Measurements from ENCODE around the gene CASQ1.
A peak's percentile ranks its signal among the peaks of the same experiment; 100 is the strongest.

CASQ1 gene

DNA sequence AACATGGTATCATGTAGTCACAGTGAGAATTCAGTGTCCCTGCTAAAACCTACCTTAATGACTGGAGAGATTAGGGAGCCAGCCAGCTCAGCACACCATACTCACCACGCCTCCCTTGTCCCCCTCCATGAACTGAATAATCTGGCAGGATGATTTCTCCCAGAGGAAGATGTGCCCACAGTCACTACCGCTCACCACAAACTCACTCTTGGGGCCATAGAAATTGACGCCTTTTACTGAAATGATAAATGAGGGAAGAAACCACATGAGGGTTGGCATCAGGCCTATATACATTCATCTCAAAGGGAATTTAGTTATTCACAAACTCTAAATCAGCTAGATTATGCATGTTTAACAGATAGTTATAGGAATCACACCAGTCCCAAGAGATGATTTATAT is 32.2 kb downstream of the CASQ1 start:
- H3K9me3 Mint-ChIP-seq, result no peaks in the 10 kb centered on the region
- no peaks in the 10 kb centered on the region for H3K27me3 Mint-ChIP-seq
- H3K4me1 Mint-ChIP-seq, result no peaks in the 10 kb centered on the region
- ATAC-seq, result no peak
- no peak overlapping the region for H3K27ac Mint-ChIP-seq
- no peak overlapping the region for H3K4me3 Mint-ChIP-seq
- peaks cover 49% of the 10 kb centered on the region for H3K36me3 Mint-ChIP-seq

DNA sequence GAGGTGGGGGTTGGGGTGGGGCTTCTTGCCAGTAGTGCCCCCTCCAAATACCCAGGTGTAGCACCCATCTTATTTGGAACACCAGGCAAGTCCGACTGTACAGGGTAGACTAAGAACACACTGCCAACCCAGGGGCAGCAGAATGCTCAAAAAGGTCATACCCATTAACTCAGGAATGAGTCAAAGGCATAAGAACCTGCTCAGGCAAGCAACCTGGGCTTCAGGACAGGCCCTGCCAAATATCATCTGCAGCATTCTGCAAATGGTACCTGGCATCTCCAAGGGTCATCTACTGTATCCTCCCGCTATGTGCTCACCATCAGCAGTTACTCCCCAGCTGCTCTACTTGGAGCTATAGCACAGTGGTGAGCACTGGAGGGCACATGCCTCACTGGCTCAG is 34.2 kb downstream of the CASQ1 start:
- no peak for ATAC-seq
- no peaks in the 10 kb centered on the region for H3K27me3 Mint-ChIP-seq
- H3K27ac Mint-ChIP-seq, result no peak overlapping the region
- H3K4me1 Mint-ChIP-seq, result no peaks in the 10 kb centered on the region
- H3K9me3 Mint-ChIP-seq, result no peaks in the 10 kb centered on the region
- no peak overlapping the region for H3K4me3 Mint-ChIP-seq
- peaks cover 56% of the 10 kb centered on the region for H3K36me3 Mint-ChIP-seq

DNA sequence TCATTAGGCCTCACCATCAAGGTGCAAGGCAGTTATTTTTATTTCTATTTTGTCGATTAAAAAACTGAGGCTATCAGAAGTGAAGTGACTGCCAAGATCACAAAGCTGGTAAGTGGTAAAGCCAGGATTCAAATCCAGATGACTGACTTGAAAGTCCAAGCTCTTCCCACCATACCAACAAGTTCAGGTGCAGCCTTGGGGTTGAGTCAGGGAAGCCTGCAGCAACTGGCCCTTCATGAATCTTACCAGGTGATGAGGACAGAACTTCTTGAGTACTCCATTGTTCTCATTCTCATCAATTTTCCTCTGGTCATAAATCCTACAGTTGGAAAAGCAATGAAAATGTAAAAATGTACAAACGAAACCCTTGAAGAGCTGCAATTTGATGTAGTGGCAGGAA is 35.0 kb downstream of the CASQ1 start:
- H3K9me3 Mint-ChIP-seq, result no peaks in the 10 kb centered on the region
- H3K27ac Mint-ChIP-seq, result no peak overlapping the region
- H3K27me3 Mint-ChIP-seq, result no peaks in the 10 kb centered on the region
- H3K4me3 Mint-ChIP-seq, result no peak overlapping the region
- H3K4me1 Mint-ChIP-seq, result no peaks in the 10 kb centered on the region
- no peak for ATAC-seq
- peaks cover 57% of the 10 kb centered on the region for H3K36me3 Mint-ChIP-seq

DNA sequence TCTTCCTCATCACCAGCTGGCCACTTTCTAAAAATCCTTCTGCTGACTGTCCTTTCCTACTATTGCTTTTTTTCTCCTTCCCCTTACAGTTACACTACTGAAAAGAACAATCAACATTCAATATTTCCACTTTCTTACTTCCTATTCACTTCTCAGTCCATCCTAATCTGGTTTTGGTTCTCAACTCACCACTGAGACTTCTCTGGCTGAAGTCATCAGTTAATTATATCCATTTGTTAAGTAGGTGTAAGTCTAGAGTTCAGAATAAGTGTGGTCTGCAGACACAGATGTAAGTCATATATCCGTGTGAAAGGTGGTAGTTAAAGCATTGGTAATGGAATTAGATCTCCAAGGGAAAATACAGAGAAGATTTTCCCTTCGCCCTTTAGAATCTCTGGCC is 36.2 kb downstream of the CASQ1 start:
- no peaks in the 10 kb centered on the region for H3K4me1 Mint-ChIP-seq
- ATAC-seq, result no peak
- no peaks in the 10 kb centered on the region for H3K27me3 Mint-ChIP-seq
- no peak overlapping the region for H3K4me3 Mint-ChIP-seq
- no peak overlapping the region for H3K27ac Mint-ChIP-seq
- peaks cover 62% of the 10 kb centered on the region for H3K36me3 Mint-ChIP-seq
- no peaks in the 10 kb centered on the region for H3K9me3 Mint-ChIP-seq

DNA sequence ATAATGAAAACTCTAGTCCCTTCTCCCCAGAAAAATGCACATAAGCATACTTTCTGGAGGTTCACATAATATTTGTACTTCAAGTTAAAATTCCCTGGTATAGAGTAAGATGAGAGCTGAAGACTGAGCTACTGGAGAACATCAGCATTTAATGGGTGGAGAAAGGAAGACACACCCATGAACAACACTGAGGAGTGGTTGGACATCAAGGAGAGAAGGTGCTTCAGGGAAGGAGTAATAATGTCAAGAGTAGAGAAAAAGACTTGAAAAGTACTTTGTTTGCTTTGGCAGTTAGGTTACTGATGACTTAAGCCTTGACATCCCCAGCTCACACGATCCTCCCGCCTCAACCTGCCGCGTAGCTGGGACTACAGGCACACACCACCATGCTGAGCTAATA is 36.7 kb downstream of the CASQ1 start:
- Mint-ChIP-seq H3K27ac (no peak overlapping the region), H3K9me3 (no peaks in the 10 kb centered on the region), H3K36me3 (peaks cover 62% of the 10 kb centered on the region), H3K4me1 (no peaks in the 10 kb centered on the region), H3K4me3 (no peak overlapping the region), H3K27me3 (no peaks in the 10 kb centered on the region)
- ATAC-seq, result no peak

DNA sequence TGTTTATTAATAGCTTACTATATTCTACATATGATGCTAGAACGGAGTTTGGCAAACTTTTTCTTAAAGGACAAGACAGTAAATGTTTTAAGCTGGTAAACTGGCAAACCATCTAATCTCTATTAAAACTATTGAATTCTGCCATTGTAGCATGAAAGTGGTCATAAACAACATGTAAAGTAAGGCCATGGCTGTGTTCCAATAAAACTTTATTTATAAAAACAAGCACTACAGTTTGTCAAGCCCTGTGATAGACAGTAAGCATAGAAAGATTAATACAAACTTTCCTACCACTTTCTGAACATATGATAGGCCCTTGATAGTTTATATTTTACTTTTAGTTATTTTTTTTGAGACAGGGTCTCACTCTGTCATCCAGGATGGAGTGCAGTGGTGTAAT is 37.2 kb downstream of the CASQ1 start:
- Mint-ChIP-seq H3K4me1 (no peaks in the 10 kb centered on the region), H3K27ac (no peak overlapping the region), H3K9me3 (no peaks in the 10 kb centered on the region), H3K4me3 (no peak overlapping the region), H3K27me3 (no peaks in the 10 kb centered on the region), H3K36me3 (peaks cover 57% of the 10 kb centered on the region)
- ATAC-seq, result no peak

DNA sequence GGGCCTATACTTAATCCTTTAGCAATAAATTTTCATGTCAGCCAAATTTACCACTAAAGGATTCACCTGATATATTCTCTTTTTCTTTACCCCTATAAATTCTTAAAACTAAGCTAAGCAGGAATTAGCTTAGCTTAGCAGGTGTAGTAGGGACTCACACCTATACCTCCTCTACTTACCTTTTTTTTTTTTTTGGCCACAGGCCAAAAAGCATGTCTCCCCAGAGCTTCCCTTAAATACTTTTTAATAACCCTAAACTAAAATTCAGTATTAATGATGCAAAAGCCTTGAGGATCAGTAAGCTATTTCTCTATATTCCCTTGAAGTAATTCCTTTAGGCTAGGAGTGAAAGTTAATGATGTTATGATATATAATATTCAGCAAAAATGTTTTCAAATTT is 38.1 kb downstream of the CASQ1 start:
- peak overlapping the region; percentile 22 for H3K27ac Mint-ChIP-seq
- no peaks in the 10 kb centered on the region for H3K4me1 Mint-ChIP-seq
- H3K36me3 Mint-ChIP-seq, result peaks cover 52% of the 10 kb centered on the region
- H3K4me3 Mint-ChIP-seq, result no peak overlapping the region
- no peak for ATAC-seq
- H3K9me3 Mint-ChIP-seq, result no peaks in the 10 kb centered on the region
- H3K27me3 Mint-ChIP-seq, result no peaks in the 10 kb centered on the region

DNA sequence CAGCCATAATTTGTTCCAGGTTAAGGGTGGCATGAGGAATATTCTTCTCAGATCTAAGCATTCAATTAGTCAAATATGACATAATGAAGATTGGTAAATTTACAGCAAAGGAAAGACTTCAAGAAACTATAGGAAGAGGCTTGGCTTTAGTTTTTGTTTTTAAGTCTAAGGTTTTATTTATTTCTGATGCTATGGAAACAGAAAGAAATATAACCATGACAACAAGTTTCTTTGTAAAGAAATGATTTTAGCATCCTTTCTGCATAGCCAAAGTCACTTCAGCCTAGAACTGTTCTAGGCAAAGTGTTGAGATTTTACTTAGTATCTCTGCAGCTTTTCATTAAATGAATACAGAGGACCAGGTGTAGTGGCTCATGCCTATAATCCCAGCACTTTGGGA is 42.5 kb downstream of the CASQ1 start:
- H3K4me1 Mint-ChIP-seq, result peaks cover 20% of the 10 kb centered on the region
- H3K36me3 Mint-ChIP-seq, result peaks cover 52% of the 10 kb centered on the region
- ATAC-seq, result no peak
- H3K27me3 Mint-ChIP-seq, result no peaks in the 10 kb centered on the region
- H3K4me3 Mint-ChIP-seq, result no peak overlapping the region
- H3K9me3 Mint-ChIP-seq, result no peaks in the 10 kb centered on the region
- H3K27ac Mint-ChIP-seq, result no peak overlapping the region

DNA sequence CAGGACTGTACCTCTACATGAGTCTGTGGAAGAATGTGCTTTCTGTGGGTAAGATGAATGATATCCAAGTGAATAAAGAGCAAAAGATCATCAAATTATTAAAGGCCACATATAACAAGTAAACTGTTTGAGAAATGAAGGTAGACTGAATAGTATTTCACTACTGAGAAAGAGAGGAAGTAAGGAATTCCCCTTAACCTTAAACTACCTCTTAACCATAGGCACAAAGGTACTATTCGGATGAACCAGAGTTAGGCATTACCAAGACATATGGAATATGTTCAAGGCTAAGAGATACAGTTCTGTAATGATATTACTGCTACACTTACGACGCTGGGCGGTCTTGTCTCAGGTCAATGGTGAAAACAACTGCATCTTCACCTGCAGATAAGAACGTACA is 46.4 kb downstream of the CASQ1 start:
- peaks cover 50% of the 10 kb centered on the region for H3K36me3 Mint-ChIP-seq
- H3K4me1 Mint-ChIP-seq, result peaks cover 31% of the 10 kb centered on the region
- no peak overlapping the region for H3K4me3 Mint-ChIP-seq
- H3K27me3 Mint-ChIP-seq, result no peaks in the 10 kb centered on the region
- peak overlapping the region; percentile 49 for H3K27ac Mint-ChIP-seq
- ATAC-seq, result peak; percentile 81
- no peaks in the 10 kb centered on the region for H3K9me3 Mint-ChIP-seq

DNA sequence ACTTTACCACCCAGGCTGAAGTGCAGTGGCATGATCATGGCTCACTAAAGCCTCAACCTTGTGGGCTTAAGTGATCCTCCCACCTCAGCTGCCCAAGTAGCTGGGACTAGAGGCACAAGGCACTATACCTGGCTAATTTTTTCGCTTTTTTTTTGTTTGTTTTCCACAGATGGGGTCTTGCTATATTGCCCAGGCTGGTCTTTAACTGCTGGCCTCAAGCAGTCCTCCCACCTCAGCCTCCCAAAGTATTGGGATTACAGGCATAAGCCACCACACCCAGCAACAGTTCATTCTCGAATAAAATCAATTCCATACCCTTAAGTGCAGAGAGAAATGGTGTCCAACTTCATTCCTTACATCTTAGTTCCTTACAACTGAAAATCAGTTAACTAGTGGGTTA is 47.2 kb downstream of the CASQ1 start:
- Mint-ChIP-seq H3K27ac (peak overlapping the region; percentile 49), H3K4me3 (no peak overlapping the region)

DNA sequence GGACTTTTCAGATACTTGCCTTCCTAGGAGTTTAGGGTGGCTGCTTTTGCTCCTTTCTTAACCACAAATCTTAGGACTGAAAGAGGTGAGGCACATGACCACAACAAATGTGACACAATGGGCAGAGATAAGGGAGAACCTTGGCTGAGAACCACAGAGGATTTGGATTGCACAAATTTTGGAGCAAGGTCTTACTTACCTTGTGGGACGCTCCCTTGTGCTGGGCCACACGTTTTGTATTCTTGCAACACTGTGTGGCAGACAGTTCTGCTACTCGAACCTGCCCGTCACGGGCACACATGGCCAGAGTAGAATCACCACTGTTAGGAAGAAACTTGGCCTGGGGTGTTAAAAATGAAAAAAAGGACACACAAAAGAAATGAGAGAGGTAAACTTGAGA is 48.0 kb downstream of the CASQ1 start:
- H3K27ac Mint-ChIP-seq, result peak overlapping the region; percentile 44
- H3K4me3 Mint-ChIP-seq, result no peak overlapping the region
- no peak for ATAC-seq
- no peaks in the 10 kb centered on the region for H3K27me3 Mint-ChIP-seq
- no peaks in the 10 kb centered on the region for H3K9me3 Mint-ChIP-seq
- peaks cover 52% of the 10 kb centered on the region for H3K36me3 Mint-ChIP-seq
- H3K4me1 Mint-ChIP-seq, result peaks cover 31% of the 10 kb centered on the region

More for the DNA sequence above, 47.2 kb downstream of the CASQ1 start:
- Mint-ChIP-seq H3K36me3 (peaks cover 51% of the 10 kb centered on the region), H3K9me3 (no peaks in the 10 kb centered on the region), H3K4me1 (peaks cover 31% of the 10 kb centered on the region), H3K27me3 (no peaks in the 10 kb centered on the region)
- ATAC-seq, result no peak

DNA sequence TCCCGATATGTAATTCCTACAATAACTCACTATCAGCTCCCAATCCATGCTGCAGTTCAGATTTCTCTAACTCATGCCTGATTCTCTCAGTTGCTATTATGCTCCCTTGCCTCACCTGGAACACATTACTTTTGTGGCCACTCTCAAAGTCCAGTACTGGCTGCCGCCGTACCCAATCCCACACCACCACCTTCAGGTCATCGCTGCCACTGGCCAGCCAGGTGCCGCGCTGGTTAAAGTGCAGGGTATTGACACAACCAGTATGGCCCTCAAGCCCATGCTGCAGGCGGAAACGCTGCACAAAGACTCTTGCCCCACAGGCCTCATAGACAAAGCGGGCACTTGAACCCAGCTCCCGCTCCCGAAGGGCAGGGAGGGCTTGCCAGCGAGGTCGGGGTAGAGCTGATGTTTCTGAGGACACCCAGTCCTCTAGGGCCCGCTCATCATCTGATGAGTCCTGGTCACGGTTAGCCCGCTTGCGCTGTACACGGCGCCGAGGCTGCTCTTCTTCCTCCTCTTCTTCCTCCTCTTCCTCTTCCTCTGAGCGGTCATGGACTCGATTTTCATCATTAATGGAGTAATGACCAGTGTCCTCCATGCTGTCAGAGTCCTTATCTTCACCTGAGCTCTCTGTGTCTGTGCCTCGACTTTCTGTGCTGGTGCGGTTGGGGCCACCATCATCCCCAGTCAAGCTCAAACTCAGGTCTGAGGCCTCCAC is 49.4 kb downstream of the CASQ1 start:
- ATAC-seq, result no peak
- Mint-ChIP-seq H3K27me3 (no peaks in the 10 kb centered on the region), H3K9me3 (no peaks in the 10 kb centered on the region), H3K4me3 (no peak overlapping the region), H3K36me3 (peaks cover 50% of the 10 kb centered on the region), H3K27ac (no peak overlapping the region), H3K4me1 (peaks cover 32% of the 10 kb centered on the region)

DNA sequence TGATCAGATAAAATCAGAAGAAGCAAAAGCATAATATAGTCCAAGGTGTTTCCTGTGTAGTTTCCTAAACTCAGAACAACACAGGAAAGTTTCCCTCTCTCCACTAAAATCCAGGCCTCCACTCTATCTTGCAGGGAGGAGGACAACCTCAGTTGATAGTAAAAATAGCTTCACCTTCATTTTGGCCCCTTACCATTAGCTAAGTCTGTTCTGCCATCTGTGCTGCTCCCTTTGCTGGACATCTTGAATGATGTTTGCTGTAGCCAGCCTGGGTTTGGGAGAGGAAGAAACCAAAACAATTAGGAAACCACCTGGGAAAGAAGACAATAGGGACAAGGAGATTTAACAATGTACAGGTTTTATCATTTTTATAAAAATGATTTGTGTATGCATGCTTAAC is 53.4 kb downstream of the CASQ1 start:
- ATAC-seq, result no peak
- H3K4me1 Mint-ChIP-seq, result peaks cover 21% of the 10 kb centered on the region
- H3K4me3 Mint-ChIP-seq, result no peak overlapping the region
- peaks cover 35% of the 10 kb centered on the region for H3K36me3 Mint-ChIP-seq
- no peaks in the 10 kb centered on the region for H3K9me3 Mint-ChIP-seq
- H3K27ac Mint-ChIP-seq, result peak overlapping the region; percentile 10
- no peaks in the 10 kb centered on the region for H3K27me3 Mint-ChIP-seq

DNA sequence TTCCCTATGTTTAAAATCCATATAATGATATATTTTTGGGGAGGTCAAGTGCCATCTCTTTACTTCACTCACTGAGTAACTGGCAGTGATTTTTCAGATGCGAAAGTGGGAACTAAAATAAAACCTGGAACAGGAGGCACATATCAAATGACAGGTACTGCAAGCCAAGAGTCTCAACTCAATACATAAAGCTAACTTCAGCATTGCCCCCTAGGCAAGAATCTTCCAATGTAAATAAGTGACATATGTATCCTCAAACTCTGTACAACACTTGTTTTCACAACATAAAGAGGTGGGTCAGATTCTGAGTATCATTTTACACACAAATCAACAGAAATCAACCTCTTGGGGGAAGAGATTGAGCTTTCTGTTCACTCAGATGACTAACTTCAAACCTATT is 53.8 kb downstream of the CASQ1 start:
- no peaks in the 10 kb centered on the region for H3K9me3 Mint-ChIP-seq
- no peaks in the 10 kb centered on the region for H3K27me3 Mint-ChIP-seq
- no peak overlapping the region for H3K27ac Mint-ChIP-seq
- peaks cover 31% of the 10 kb centered on the region for H3K36me3 Mint-ChIP-seq
- H3K4me1 Mint-ChIP-seq, result peaks cover 19% of the 10 kb centered on the region
- no peak for ATAC-seq
- no peak overlapping the region for H3K4me3 Mint-ChIP-seq

DNA sequence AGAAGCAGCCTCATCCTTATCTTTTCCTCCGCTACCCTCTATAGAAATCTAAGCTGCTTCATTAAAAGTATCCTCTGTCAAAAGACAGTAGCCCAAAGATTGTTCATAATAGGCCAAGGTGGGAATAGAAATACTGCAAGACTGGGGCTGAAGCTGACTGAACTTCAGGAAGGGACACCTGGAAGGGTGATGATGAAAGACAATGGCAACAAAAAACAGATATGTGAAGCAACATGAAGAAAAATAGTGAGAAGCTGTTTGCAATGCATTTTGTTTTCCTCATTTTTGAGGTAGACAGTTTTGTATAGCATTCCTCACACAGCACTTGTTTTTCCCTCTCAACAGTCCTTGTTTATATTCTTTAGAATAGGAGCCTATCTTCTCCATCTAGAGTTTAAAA is 55.1 kb downstream of the CASQ1 start:
- H3K27me3 Mint-ChIP-seq, result no peaks in the 10 kb centered on the region
- H3K4me1 Mint-ChIP-seq, result peaks cover 19% of the 10 kb centered on the region
- ATAC-seq, result no peak
- H3K36me3 Mint-ChIP-seq, result peaks cover 19% of the 10 kb centered on the region
- H3K4me3 Mint-ChIP-seq, result no peak overlapping the region
- H3K27ac Mint-ChIP-seq, result peak overlapping the region; percentile 22
- no peaks in the 10 kb centered on the region for H3K9me3 Mint-ChIP-seq

DNA sequence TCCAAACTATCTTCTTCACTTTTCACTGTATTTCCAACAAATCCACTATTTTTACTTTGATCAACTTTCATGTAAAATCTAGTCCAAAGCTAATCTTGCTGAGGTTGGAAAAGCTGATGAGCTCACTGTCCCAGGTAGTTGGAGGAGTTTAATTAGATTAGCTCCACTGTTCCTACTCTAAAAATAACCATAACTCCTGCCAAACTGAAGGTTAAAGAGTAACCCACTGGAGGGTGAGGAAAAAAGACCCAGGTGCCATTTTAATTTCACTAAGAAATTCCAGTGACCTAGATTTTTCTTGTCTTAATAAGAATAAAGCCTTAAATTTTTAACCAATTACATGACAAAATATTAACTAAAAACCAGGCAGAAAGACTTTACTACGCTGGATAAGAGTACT is 56.7 kb downstream of the CASQ1 start:
- no peak overlapping the region for H3K27ac Mint-ChIP-seq
- H3K4me1 Mint-ChIP-seq, result peaks cover 31% of the 10 kb centered on the region

DNA sequence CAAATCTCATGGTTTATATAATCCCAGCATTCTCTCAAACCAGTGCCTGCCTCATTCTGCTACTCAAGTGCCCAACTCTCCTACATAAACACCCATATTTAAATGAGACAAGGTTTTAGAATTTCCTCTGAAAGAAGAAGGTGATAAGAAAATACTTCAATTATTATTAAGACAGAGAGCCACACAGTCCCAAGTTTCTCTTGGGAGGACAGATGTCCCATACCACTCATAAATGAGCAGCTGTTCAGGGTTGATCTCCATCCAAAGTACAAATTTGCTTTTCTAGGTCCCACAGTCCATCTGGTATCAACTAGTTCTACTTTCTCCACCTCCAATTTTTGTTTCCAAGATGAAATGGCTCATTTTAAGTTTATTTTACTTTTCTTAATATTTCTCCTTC is 60.6 kb downstream of the CASQ1 start:
- H3K4me1 Mint-ChIP-seq, result peaks cover 21% of the 10 kb centered on the region
- no peak overlapping the region for H3K4me3 Mint-ChIP-seq
- peak overlapping the region; percentile 59 for H3K27ac Mint-ChIP-seq
- no peak for ATAC-seq
- H3K9me3 Mint-ChIP-seq, result no peaks in the 10 kb centered on the region
- peaks cover 10% of the 10 kb centered on the region for H3K36me3 Mint-ChIP-seq
- H3K27me3 Mint-ChIP-seq, result no peaks in the 10 kb centered on the region

More for the DNA sequence above, 56.7 kb downstream of the CASQ1 start:
- no peak overlapping the region for H3K4me3 Mint-ChIP-seq
- no peaks in the 10 kb centered on the region for H3K9me3 Mint-ChIP-seq
- H3K27me3 Mint-ChIP-seq, result no peaks in the 10 kb centered on the region
- H3K36me3 Mint-ChIP-seq, result peaks cover 10% of the 10 kb centered on the region
- no peak for ATAC-seq
